Stomach smooth muscle (tissue), 2 donors: ENCODE measurements around the gene ZNF684.
"Not testable (repeated sequence)": the region's sequence is repeated elsewhere in the genome, so short reads cannot be mapped to it uniquely, and the experiment has no call there.

Source experiments
- H3K27ac ChIP-seq: one replicate; pipeline ENCODE4 v1.7.0; 2013; ENCODE audit warnings: mild to moderate bottlenecking, low read length, inconsistent platforms
- H3K27me3 ChIP-seq, 2 donors: one replicate each; pipeline ENCODE4 v1.7.0; 2013; ENCODE audit warnings: low read length in 2 of 2; ENCODE audit not compliant: insufficient read depth in 2 of 2, control insufficient read depth in 1 of 2
- H3K36me3 ChIP-seq, 2 donors: one replicate each; pipeline ENCODE4 v1.7.0; 2013; ENCODE audit warnings: low read length in 2 of 2; ENCODE audit not compliant: control insufficient read depth in 2 of 2, insufficient read depth in 2 of 2
- H3K4me1 ChIP-seq: one replicate; pipeline ENCODE4 v1.7.0; 2013; ENCODE audit warnings: low read length; ENCODE audit not compliant: control insufficient read depth, insufficient read depth
- H3K4me3 ChIP-seq, 2 donors: one replicate each; pipeline ENCODE4 v1.7.0; 2013; ENCODE audit warnings: low read length in 2 of 2
- H3K9ac ChIP-seq, 2 donors: one replicate each; pipeline ENCODE4 v1.7.0; 2013; ENCODE audit warnings: low read length in 2 of 2, mild to moderate bottlenecking in 1 of 2
- H3K9me3 ChIP-seq, 2 donors: one replicate each; pipeline ENCODE4 v1.7.0; 2013; ENCODE audit warnings: low read length in 2 of 2; ENCODE audit not compliant: control insufficient read depth in 2 of 2
- donor health status: healthy.
- donor health status: Pancreatic carcinoma.

The ZNF684 gene

DNA sequence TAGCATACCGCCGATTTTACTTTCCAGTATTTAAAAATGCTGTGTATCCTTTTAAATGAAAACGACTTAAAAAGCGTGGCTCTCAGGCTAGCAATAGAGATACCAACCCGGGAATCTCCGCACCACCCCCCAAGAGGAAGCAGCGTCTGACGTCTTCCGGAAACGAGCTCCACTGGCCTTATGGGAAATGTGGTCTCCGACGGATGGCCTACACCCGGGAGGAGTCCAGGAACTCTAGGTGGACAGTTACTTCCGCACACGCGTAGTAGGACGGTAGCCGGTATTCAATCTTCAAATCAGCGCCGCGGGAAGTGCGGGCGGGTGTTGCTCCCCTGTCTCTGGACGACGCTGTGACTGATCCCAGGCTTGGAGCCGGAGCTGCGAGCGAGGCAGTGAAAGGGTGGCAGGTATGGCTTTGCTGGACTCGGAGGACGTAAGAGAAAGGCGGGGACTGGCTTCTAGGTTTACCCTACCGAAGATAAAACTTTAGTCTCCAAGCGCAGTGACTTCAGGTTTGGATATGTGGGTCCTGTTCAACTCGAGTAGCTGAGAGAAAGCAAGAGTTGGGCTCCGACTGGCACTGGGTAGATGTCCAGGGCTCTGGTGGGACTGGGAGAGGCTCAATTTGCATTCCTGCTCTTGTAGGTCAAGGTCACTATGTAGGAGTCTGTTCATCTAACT, at the start of gene ZNF684:
ZNF684 (plus strand) TSS at position 257 of the 681 bp plus-strand sequence. CDS start 1,530 bp downstream, outside the sequence.
- Histone ChIP-seq H3K27me3 (no peaks in the 10 kb centered on the region), H3K9me3 (no peaks in the 10 kb centered on the region), H3K9ac (peak within 1 kb of the TSS; percentile 69 to 84), H3K4me1 (no peaks in the 10 kb centered on the region), H3K4me3 (peak within 1 kb of the TSS; percentile 74 to 91), H3K27ac (peak within 1 kb of the TSS; percentile 24), H3K36me3 (no peaks in the 10 kb centered on the region)

DNA sequence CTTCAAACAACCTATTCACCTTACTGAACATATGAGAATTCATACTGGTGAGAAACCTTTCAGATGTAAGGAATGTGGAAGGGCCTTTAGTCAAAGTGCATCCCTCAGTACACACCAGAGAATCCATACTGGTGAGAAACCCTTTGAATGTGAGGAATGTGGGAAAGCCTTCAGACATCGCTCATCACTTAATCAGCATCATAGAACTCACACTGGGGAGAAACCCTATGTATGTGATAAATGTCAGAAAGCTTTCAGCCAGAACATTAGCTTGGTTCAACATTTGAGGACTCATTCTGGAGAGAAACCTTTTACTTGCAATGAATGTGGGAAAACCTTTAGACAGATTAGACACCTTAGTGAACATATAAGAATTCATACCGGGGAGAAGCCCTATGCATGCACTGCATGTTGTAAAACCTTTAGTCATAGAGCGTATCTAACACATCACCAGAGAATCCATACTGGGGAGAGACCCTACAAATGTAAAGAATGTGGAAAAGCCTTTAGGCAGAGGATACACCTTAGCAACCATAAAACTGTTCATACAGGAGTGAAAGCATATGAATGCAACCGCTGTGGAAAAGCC, 36.0 kb upstream of the ZNF684 start:
- H3K9ac ChIP-seq, result no peak overlapping the region
- H3K36me3 ChIP-seq, result peaks cover 17 to 34% of the 10 kb centered on the region in 2 donors
- no peaks in the 10 kb centered on the region for H3K27me3 ChIP-seq
- no peak overlapping the region for H3K27ac ChIP-seq
- peaks cover 13 to 40% of the 10 kb centered on the region in 2 donors for H3K9me3 ChIP-seq
- peak overlapping the region in 1 of 2 donors; percentile 27 for H3K4me3 ChIP-seq
- no peaks in the 10 kb centered on the region for H3K4me1 ChIP-seq

DNA sequence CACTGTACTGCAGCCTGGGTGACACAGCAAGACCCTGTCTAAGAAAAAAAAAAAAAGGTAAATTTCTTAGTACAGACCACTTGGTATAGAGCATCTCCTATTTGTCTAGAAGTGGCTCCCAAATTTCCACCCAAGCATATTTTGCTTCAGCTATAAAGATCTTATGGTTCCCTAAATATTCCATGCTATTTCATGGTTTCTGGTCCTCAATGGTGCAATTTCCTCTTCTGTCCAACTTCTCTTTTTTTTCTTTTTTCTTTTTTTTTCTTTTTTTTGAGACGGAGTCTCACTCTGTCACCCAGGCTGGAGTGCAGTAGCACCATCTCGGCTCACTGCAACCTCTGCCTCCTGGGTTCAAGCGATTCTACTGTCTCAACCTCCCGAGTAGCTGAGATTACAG, 28.8 kb upstream of the ZNF684 start:
- H3K9ac ChIP-seq, H3K4me1 ChIP-seq, H3K4me3 ChIP-seq, H3K27ac ChIP-seq, H3K36me3 ChIP-seq, H3K27me3 ChIP-seq: not testable (repeated sequence)
- peaks cover 0 to 16% of the 10 kb centered on the region in 2 donors for H3K9me3 ChIP-seq

DNA sequence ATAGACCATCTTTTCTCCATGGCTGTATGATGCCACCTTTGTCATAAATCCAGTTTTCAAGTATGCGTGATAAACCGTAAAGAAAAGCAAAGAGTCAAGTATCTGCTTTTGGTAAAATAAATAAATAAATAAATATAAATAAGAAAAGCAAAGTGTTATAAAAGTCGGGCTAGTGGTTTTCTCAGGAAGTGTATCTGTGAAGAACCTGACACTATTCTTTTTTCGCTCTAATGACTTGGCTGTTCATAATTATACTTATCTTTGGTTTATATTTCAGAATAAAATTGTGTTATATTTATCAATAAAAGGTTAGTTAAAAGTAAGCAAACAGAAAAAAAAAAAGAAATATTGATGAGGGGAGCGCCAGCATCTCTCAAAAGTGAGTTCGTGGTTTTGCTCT, 23.5 kb upstream of the ZNF684 start:
- H3K4me1 ChIP-seq, result peaks cover 11% of the 10 kb centered on the region
- H3K27me3 ChIP-seq, result no peaks in the 10 kb centered on the region
- H3K4me3 ChIP-seq, result peak overlapping the region; percentile 87 to 94
- H3K27ac ChIP-seq, result peak overlapping the region; percentile 49
- H3K9ac ChIP-seq, result peak overlapping the region; percentile 84 to 86
- H3K9me3 ChIP-seq, result no peaks in the 10 kb centered on the region
- H3K36me3 ChIP-seq, result no peaks in the 10 kb centered on the region

DNA sequence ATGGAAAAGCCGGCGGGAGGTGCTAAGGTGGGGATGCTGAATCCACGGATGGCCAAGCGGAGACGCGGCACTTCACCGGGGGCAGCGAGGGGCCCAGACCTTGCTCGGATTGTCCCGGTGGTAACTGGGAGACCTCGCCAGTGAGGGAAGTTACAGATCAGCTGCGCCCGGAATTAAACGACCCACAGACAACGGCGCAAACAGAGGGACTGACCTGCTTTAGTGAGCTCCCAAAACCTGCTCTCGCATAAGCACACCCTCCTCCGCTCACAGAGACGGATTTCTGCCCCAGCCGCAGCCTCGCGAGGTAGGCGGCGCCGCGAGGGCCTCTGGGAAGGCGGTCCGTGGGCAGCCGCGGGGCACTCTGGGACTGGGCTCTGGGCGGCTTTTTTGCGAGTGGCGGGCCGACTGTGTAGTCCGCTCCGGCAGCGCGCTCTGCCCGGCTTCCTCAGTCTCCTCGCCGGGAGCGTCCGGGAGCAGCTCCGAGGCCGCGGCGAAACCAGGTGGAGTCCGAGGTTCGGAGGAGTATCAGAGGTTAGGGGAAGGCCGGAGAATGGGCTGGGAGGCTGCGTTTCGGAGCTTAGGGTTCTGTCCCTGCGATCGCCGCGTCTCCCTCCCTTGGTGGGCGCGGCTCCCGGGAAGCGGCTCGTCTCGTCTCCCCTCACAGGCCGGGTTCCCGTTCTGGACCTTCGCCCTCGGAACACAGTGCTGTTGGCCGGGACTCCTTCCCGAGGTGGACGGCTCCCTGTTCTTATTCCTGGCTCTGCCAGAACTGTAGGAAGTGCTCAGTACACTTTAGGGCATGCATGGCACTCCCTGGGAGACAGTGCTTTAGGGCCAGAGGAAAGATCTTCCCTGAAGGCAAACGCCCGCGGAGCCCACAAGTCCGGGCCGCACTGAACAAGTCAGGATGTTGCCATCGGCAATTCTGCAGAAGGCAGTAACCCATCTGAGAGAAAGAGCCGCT, 22.8 kb upstream of the ZNF684 start, which contains the start of gene EXO5:
EXO5 (plus strand) TSS at position 393 of the 967 bp plus-strand sequence. CDS start 5,778 bp downstream, outside the sequence.
- Histone ChIP-seq H3K4me1 (peaks cover 11% of the 10 kb centered on the region), H3K36me3 (no peaks in the 10 kb centered on the region), H3K9ac (peak within 1 kb of the TSS; percentile 84 to 86), H3K27ac (peak within 1 kb of the TSS; percentile 49), H3K4me3 (peak within 1 kb of the TSS; percentile 87 to 94), H3K9me3 (no peaks in the 10 kb centered on the region), H3K27me3 (no peaks in the 10 kb centered on the region)

DNA sequence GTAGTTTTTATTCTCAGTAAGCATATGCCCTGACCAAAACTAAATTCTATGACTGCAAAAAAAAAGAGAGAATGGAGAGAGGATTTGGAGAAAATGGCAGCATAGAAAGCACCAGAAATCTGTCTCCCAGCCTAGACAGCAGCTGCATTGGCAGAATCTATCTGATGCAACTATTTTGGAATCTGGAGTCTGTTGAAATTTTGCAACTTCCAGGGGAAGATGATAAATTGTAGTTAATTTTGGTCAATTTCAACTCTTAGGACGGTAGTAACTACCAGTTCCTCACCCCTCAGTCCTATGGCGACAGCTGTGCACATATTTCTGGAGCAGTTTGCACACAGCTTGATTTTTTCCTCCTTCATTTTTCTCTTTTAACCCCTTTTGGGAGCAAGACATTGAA, 11.9 kb upstream of the ZNF684 start:
- peaks cover 9 to 13% of the 10 kb centered on the region in 2 donors for H3K36me3 ChIP-seq
- no peak overlapping the region for H3K4me3 ChIP-seq
- peaks cover 0 to 2% of the 10 kb centered on the region in 2 donors for H3K27me3 ChIP-seq
- H3K9me3 ChIP-seq, result peaks cover 0 to 3% of the 10 kb centered on the region in 2 donors
- no peak overlapping the region for H3K27ac ChIP-seq
- no peak overlapping the region for H3K9ac ChIP-seq
- no peaks in the 10 kb centered on the region for H3K4me1 ChIP-seq

DNA sequence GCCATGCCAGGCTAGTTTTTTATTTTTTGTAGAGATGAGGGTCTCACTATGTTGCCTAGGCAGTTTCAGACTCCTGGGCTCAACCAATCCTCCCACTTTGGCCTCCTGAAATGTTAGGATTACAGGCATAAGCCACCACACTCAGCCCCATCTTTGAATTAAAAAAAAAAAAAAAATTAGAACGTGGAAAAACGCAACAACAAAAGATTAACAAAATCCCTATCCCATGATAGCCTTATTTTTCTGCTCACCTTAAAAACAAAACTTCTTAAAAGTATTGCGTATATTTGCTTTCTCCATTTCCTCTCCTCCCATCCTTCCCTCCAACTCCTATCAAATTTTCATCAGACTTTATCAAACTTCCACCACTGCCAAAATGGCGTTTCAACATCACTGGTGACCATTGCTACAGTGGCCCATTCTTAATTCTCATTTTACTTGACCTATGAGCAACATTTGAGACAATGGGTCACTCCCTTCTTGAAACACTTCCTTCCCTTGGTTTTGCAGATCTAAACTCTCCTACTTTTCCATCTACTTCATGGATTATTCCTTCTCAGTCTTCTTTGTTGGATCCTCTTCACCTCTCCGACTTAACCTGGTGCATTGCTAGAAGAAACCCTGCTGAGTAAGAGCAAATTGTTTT, 579 bp upstream of the ZNF684 start:
- Histone ChIP-seq H3K36me3 (no peaks in the 10 kb centered on the region), H3K27me3 (no peaks in the 10 kb centered on the region), H3K4me1 (no peaks in the 10 kb centered on the region), H3K27ac (peak overlapping the region; percentile 24), H3K9ac (peak overlapping the region; percentile 69 to 84), H3K9me3 (no peaks in the 10 kb centered on the region), H3K4me3 (peak overlapping the region; percentile 74 to 91)

DNA sequence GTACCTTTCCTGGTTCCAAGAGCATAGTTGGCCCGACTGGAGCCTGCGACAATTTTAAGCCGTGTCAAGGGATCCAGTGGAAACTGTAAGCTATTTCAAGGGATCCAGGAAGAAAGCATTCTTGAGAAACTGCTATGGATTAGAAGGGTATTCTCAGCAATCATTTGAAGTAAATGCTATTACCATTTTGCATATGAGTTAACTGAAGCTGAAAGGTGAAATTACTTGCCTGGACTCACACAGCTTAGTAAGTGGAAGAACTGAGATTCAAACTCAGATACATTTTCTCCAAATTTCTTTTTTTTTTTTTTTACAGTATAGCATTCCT, 589 bp downstream of the ZNF684 start:
- Histone ChIP-seq H3K27ac (peak overlapping the region; percentile 24), H3K27me3 (no peaks in the 10 kb centered on the region), H3K36me3 (no peaks in the 10 kb centered on the region), H3K4me1 (no peaks in the 10 kb centered on the region), H3K9me3 (no peaks in the 10 kb centered on the region), H3K9ac (peak overlapping the region; percentile 69 to 84), H3K4me3 (peak overlapping the region; percentile 74 to 91)

DNA sequence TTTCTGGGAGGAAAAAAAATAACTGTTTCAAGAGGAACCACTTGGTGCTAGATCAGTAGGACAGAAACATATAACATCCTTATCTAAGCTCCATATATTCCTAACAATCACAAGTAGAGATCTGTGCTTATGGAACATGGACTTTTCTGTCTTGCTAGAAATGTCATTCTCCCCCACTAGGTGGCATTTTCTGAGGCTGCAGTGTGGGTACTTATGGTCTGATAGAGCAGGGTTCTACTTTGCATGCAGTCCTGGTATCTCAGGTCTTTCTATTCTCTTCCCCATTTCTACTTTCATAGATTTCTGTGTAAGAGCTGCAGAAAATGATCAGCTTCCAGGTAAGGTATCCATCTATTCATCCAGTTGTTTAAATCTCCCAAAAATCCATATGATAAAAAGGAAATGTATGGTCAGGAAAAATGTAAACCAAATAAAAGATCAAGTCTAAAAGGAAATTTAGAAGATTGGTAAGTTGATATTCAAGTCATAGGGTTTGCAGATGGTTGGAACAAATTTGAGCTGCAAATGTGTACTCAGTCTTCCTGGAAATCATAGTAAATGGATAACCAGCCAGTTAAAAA, 1.5 kb downstream of the ZNF684 start:
- H3K9ac ChIP-seq, result no peak overlapping the region
- no peaks in the 10 kb centered on the region for H3K27me3 ChIP-seq
- no peaks in the 10 kb centered on the region for H3K9me3 ChIP-seq
- no peaks in the 10 kb centered on the region for H3K4me1 ChIP-seq
- H3K27ac ChIP-seq, result no peak overlapping the region
- H3K36me3 ChIP-seq, result no peaks in the 10 kb centered on the region
- no peak overlapping the region for H3K4me3 ChIP-seq

DNA sequence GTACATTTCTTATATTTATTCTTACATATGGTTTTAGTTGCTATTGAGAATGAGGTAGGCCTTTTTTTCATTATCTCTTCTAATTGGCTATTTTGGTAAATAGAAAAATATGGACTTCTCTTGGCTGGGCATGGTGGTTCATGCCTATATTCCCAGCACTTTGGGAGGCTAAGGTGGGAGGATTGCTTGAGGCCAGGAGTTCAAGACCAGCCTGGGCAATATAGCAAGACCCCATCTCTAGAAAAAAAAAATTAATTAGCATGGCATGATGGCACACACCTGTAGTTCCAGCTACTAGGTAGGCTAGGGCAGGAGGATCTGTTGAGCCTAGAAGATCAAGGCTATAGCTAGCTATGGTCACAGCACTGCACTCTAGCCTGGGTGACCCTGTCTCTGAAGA, 3.2 kb downstream of the ZNF684 start:
- Histone ChIP-seq H3K4me3 (no peak overlapping the region), H3K27me3 (no peaks in the 10 kb centered on the region), H3K9ac (no peak overlapping the region), H3K36me3 (no peaks in the 10 kb centered on the region), H3K9me3 (peaks cover 0 to 6% of the 10 kb centered on the region in 2 donors), H3K27ac (no peak overlapping the region), H3K4me1 (no peaks in the 10 kb centered on the region)
